HFF-Myc (cell line): Measurements from ENCODE around the gene NR3C2.

Experiments used
- DNase-seq: peaks from one replicate; pipeline ENCODE4 v3.0.0-alpha.2; 2011; ENCODE audit warnings: low read depth; ENCODE audit errors: extremely low read depth
- H3K4me3 ChIP-seq: replicated peaks from 2 replicates; pipeline ENCODE4 v1.5.1; 2011; ENCODE audit warnings: low read depth, mild to moderate bottlenecking, control low read depth, low read length
- CTCF ChIP-seq: IDR thresholded peaks from 2 replicates; pipeline ENCODE4 v1.5.1; 2012; ENCODE audit warnings: mild to moderate bottlenecking, low read depth, low read length, control low read depth; ENCODE audit errors: missing control alignments

NR3C2 gene

GRCh38 chr4:148116264-148116663 lies 325.9 kb downstream of the NR3C2 start:
- peak; percentile 48 for DNase-seq
- TF ChIP-seq CTCF, result no peak

GRCh38 chr4:148114436-148114835 lies 327.8 kb downstream of the NR3C2 start:
- H3K4me3 ChIP-seq, result no peak overlapping the region
- TF ChIP-seq CTCF, result no peak
- no peak for DNase-seq

More at GRCh38 chr4:148116264-148116663, 325.9 kb downstream of the NR3C2 start:
- no peak overlapping the region for H3K4me3 ChIP-seq

- no peak overlapping the region for H3K4me3 ChIP-seq
- TF ChIP-seq CTCF, result no peak
- DNase-seq, result no peak
Observed at GRCh38 chr4:148112231-148112982, 329.8 kb downstream of the NR3C2 start.

DNA sequence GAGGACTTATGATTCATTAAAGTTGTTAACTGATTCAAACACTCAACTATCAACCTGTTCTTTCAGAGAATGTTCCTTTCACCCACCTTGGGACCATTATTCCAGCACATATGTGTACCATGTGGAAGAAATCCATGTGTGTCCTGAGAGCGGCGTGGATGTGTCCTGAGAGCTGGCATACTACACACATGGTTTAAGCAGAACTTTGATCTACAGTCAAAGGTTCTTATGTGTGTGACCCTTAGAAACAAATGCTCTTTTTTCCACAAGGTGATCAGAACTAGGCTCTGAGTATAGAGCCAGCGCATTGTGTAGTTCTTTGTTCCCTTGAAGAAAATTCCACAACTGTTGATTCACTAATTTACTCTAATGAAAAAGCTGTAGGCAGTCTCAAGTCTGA lies 332.0 kb downstream of the NR3C2 start:
- no peak overlapping the region for H3K4me3 ChIP-seq
- DNase-seq, result no peak
- TF ChIP-seq CTCF, result no peak

GRCh38 chr4:148109216-148109615 lies 333.0 kb downstream of the NR3C2 start:
- DNase-seq, result no peak
- TF ChIP-seq CTCF, result no peak
- H3K4me3 ChIP-seq, result no peak overlapping the region

- no peak for DNase-seq
- TF ChIP-seq CTCF, result no peak
- H3K4me3 ChIP-seq, result no peak overlapping the region
Observed at GRCh38 chr4:148108766-148109165, 333.4 kb downstream of the NR3C2 start.
